ENCODE results near the gene CAMK2B. TPM values are rescaled to one million over a fixed set of nuclear protein-coding genes. Genes with fewer than 3 reads are reported as not detected.

The CAMK2B gene
- total RNA-seq, 4 donors from 2014 or later, result 35.3 to 64.8 (median 46.0) TPM

- no peaks in the 10 kb centered on the region for H3K36me3 ChIP-seq
- no peaks in the 10 kb centered on the region for H3K9me3 ChIP-seq
- in situ Hi-C loops (cut with MboI; ENCODE audit: low sequenced_read_pairs in 4 of 4), result no loop called here
- ATAC-seq (no peak), DNase-seq (no peak)
- no peak overlapping the region for H3K27ac ChIP-seq
- no peak for TF ChIP-seq POLR2A (IDR thresholded peaks at IDR 0.05)
- no peak for TF ChIP-seq CTCF (IDR thresholded peaks at IDR 0.05 in 4 of 5, conservative IDR thresholded peaks at IDR 0.05 in 1 of 5)
- no peaks in the 10 kb centered on the region for H3K27me3 ChIP-seq
- H3K4me1 ChIP-seq, result peaks cover 46 to 66% of the 10 kb centered on the region in 2 donors
- intact Hi-C loops (cut with DNase I; ENCODE audit: low total_unique reads), result no loop called here
- H3K4me3 ChIP-seq, result no peak overlapping the region
Observed at GRCh38 chr7:44274623-44274975, 50.8 kb downstream of the CAMK2B start.

- Histone ChIP-seq H3K27ac (peak overlapping the region in 2 of 4 donors; percentile 18 to 26), H3K4me3 (no peak overlapping the region), H3K27me3 (no peaks in the 10 kb centered on the region), H3K9me3 (no peaks in the 10 kb centered on the region), H3K36me3 (no peaks in the 10 kb centered on the region), H3K4me1 (peaks cover 52 to 72% of the 10 kb centered on the region in 2 donors)
- in situ Hi-C loops (cut with MboI; ENCODE audit: low sequenced_read_pairs in 4 of 4), result no loop called here
- no peak for DNase-seq
- intact Hi-C loops (cut with DNase I; ENCODE audit: low total_unique reads), result no loop called here
- no peak for ATAC-seq
- TF ChIP-seq CTCF (IDR thresholded peaks at IDR 0.05 in 4 of 5, conservative IDR thresholded peaks at IDR 0.05 in 1 of 5), result no peak
Observed at GRCh38 chr7:44273681-44274622, 51.4 kb downstream of the CAMK2B start.

GRCh38 chr7:44272981-44273380, 52.4 kb downstream of the CAMK2B start:
- no peaks in the 10 kb centered on the region for H3K27me3 ChIP-seq

GRCh38 chr7:44272456-44272855, 52.9 kb downstream of the CAMK2B start:
- peak overlapping the region in 1 of 4 donors; percentile 18 for H3K27ac ChIP-seq
- no peak for ATAC-seq
- H3K9me3 ChIP-seq, result no peaks in the 10 kb centered on the region
- H3K36me3 ChIP-seq, result no peaks in the 10 kb centered on the region
- in situ Hi-C loops (cut with MboI; ENCODE audit: low sequenced_read_pairs in 4 of 4) (no loop called here), intact Hi-C loops (cut with DNase I; ENCODE audit: low total_unique reads) (no loop called here)
- DNase-seq, result no peak
- TF ChIP-seq POLR2A (IDR thresholded peaks at IDR 0.05) (no peak), CTCF (IDR thresholded peaks at IDR 0.05 in 4 of 5, conservative IDR thresholded peaks at IDR 0.05 in 1 of 5) (no peak)
- H3K4me1 ChIP-seq, result peaks cover 52 to 74% of the 10 kb centered on the region in 2 donors
- no peaks in the 10 kb centered on the region for H3K27me3 ChIP-seq
- H3K4me3 ChIP-seq, result no peak overlapping the region

More at GRCh38 chr7:44272981-44273380, 52.4 kb downstream of the CAMK2B start:
- in situ Hi-C loops (cut with MboI; ENCODE audit: low sequenced_read_pairs in 4 of 4) (no loop called here), intact Hi-C loops (cut with DNase I; ENCODE audit: low total_unique reads) (no loop called here)
- no peak for ATAC-seq
- H3K4me3 ChIP-seq, result no peak overlapping the region
- peaks cover 52 to 75% of the 10 kb centered on the region in 2 donors for H3K4me1 ChIP-seq
- no peaks in the 10 kb centered on the region for H3K9me3 ChIP-seq
- no peak for TF ChIP-seq CTCF (IDR thresholded peaks at IDR 0.05 in 4 of 5, conservative IDR thresholded peaks at IDR 0.05 in 1 of 5)
- TF ChIP-seq POLR2A (IDR thresholded peaks at IDR 0.05), result no peak
- H3K36me3 ChIP-seq, result no peaks in the 10 kb centered on the region
- no peak for DNase-seq
- H3K27ac ChIP-seq, result peak overlapping the region in 2 of 4 donors; percentile 18 to 26

All from gastrocnemius medialis (tissue), 4 donors.